Measurements from ENCODE around the gene POP7.

Gene POP7

DNA sequence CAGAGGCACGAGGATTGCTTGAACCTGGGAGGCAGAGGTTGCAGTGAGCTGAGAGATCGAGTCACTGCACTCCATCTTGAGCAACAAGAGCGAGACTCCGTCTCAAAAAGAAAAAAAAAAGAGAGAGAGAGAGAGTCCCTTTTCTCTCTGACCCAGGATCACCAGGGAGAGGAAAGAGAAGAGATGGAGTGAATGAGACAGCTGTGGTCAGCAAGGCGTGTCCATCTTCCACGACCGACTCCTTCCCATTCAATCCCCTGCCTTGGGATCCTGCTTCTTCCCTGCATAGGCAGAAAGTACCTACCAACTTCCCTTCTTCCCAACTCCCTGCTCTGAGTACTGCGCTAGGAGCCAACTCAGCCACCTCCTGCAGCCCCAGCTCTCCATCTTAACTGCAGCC is 22.3 kb downstream of the POP7 start:
- DNase-seq, result no peak

DNA sequence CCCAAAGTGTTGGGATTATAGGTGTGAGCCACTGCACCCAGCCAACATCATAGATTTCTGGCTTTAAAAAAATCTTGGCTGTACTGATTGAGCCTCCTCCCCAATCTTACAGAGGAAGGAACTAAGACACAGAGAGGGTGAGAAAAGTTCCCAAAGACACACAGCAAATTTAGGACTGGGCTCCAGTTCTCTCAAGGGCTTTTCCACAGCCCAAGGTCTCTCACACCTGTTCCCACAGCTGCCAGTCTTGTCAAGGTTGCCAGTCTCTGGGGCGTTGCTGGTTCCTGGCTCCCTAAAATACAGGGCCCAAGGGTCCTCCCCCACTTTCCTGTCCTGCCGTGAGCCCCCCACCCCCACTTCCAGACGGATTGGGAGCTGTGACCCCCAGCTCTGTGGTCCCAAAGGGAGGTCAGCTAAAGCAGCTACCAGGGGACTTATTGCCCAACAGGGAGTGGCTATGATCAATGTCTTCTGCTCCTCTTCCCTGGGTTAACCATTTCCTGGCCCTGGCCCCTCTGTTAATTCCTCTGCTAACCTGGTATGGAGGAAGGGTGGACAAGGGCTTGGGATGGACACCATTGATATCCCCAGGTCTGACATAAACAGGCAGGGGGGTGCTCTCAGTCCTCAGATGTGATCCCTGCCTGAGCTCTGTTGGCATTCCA is 24.3 kb downstream of the POP7 start:
- DNase-seq, result no peak

- DNase-seq, result no peak
Measured at GRCh38 chr7:100731937-100732636, 26.2 kb downstream of the POP7 start.

- DNase-seq, result no peak
Measured at GRCh38 chr7:100735730-100736129, 29.8 kb downstream of the POP7 start.

GRCh38 chr7:100736671-100737070 is 30.8 kb downstream of the POP7 start:
- no peak for DNase-seq

DNA sequence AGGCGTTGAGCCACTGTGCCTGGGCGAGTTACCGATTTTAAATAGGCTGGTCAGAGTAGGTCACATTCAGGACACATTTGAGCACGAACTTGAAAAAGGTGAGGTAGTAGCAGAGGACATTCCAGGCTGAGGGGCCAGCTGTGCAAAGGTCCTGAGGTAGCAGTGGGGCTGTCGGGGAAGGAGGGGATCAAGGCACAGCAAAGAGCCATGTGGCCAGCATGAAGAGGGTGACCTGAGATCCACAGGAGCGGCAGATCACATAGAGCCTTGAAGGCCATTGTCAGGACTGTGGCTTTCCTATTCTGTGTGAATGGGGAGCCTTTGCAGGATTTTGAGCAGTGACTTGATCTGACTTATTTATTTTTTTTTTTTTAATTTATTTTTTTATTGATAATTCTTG is 34.0 kb downstream of the POP7 start:
- no peak for DNase-seq

DNA sequence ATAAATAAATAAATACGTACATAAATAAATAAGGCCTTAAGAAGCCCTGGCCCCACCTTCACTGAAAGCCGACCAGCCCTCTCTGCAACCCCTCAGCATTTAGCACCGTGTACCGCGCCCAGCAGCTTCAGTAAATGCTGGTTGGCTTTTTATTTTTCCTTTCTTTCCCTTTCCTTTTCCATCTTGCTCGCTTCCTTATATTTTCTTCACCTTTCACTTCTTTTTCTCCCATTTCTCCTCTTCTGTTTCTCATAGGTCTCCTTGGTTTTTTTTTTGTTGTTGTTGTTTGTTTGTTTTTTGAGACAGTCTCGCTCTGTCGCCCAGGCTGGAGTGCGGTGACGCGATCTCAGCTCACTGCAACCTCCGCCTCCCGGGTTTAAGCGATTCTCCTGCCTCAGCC is 38.7 kb downstream of the POP7 start:
- no peak for DNase-seq

DNA sequence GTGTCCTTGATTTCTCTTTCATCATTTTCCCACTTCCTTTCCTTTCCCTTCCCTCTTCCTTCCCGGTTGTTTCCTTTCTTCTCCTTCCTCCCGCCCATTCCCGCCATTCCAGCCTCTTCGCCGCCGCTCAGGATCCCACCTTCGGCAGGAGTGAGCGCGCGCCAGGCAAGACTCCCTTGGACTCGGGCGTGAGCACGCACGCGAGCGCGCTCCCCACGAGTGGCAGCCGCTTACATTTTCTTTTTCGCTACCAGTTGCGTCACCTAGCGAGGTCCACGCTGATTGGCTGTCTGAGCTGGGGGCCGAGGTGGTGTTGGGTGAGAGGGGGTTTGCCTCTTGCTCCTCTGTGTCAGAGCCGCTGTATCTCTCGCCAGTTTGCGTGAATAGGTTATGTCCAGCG is 39.3 kb downstream of the POP7 start:
- no peak for DNase-seq

DNA sequence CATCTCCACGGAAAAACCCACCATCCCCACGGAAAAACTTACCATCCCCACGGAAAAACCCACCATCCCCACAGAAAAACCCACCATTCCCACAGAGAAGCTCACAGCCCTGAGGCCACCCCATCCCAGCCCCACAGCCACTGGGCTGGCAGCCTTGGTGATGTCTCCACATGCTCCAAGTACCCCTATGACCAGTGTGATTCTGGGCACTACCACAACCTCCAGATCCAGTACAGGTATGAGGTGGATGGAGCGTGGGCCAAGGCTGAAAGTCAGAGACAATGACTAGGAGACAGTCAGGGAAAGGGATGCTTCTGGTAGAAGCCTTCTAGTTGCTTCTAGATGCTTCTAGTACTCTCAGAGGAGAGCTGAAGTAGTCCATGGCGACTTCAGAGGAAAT is 47.1 kb downstream of the POP7 start:
- no peak for DNase-seq

- DNase-seq, result no peak
Measured at GRCh38 chr7:100753750-100754149, 47.8 kb downstream of the POP7 start.
